Measurements from ENCODE around the gene RHBDF1.

RHBDF1 gene

GRCh38 chr16:92431-93339 is 20.3 kb upstream of the RHBDF1 start:
- no peak for DNase-seq (ENCODE audit: low read depth in 2 of 2)

- no peak for DNase-seq (ENCODE audit: low read depth in 2 of 2)
Measured at GRCh38 chr16:91484-91883, 19.1 kb upstream of the RHBDF1 start.

- DNase-seq (ENCODE audit: low read depth in 2 of 2): no peak
Measured at GRCh38 chr16:89391-90302, 17.2 kb upstream of the RHBDF1 start.

GRCh38 chr16:88613-89012 is 16.2 kb upstream of the RHBDF1 start:
- no peak for DNase-seq (ENCODE audit: low read depth in 2 of 2)

GRCh38 chr16:86483-86952 is 14.1 kb upstream of the RHBDF1 start:
- no peak for DNase-seq (ENCODE audit: low read depth in 2 of 2)

- no peak for DNase-seq (ENCODE audit: low read depth in 2 of 2)
Measured at GRCh38 chr16:85865-86264, 13.4 kb upstream of the RHBDF1 start.

GRCh38 chr16:85407-85782 is 13.0 kb upstream of the RHBDF1 start:
- DNase-seq (ENCODE audit: low read depth in 2 of 2): no peak

GRCh38 chr16:84718-85406 is 12.4 kb upstream of the RHBDF1 start:
- DNase-seq (ENCODE audit: low read depth in 2 of 2): peak; percentile 19 to 20

- DNase-seq (ENCODE audit: low read depth in 2 of 2): no peak
Measured at GRCh38 chr16:83781-84615, 11.6 kb upstream of the RHBDF1 start.

GRCh38 chr16:83060-83603 is 10.7 kb upstream of the RHBDF1 start:
- no peak for DNase-seq (ENCODE audit: low read depth in 2 of 2)

- no peak for DNase-seq (ENCODE audit: low read depth in 2 of 2)
Measured at GRCh38 chr16:79151-80054, 7.0 kb upstream of the RHBDF1 start.

GRCh38 chr16:78444-79150 is 6.2 kb upstream of the RHBDF1 start:
- DNase-seq (ENCODE audit: low read depth in 2 of 2): no peak

GRCh38 chr16:77807-78443 is 5.5 kb upstream of the RHBDF1 start, which contains the start of gene MPG:
MPG (plus strand) TSS chr16:78225; CDS start chr16:78310, 85 bp downstream.
- peak; percentile 62 to 73 for DNase-seq (ENCODE audit: low read depth in 2 of 2)

GRCh38 chr16:77273-77806 is 4.9 kb upstream of the RHBDF1 start:
- DNase-seq (ENCODE audit: low read depth in 2 of 2): no peak

- no peak for DNase-seq (ENCODE audit: low read depth in 2 of 2)
Measured at GRCh38 chr16:76535-77272, 4.3 kb upstream of the RHBDF1 start.

GRCh38 chr16:75580-76501 is 3.4 kb upstream of the RHBDF1 start:
- DNase-seq (ENCODE audit: low read depth in 2 of 2): no peak

Measured in stimulated activated CD8-positive, alpha-beta memory T cell treated with anti-CD3 and anti-CD28 coated beads, Interleukin-2, amount 100 ng/mL, for 1 hour (primary cell).